Hypothalamus (tissue), 51 donors: ENCODE measurements around the gene RABL6.
"Not testable (repeated sequence)": the region's sequence is repeated elsewhere in the genome, so short reads cannot be mapped to it uniquely, and the experiment has no call there.

Experiments
- DNase-seq, 51 donors: peaks; one replicate each; lab custom pipeline; 2025; lab: John Stamatoyannopoulos, UW

RABL6 gene

GRCh38 chr9:136867917-136868316, 60.2 kb downstream of the RABL6 start:
- DNase-seq: no peak

GRCh38 chr9:136868644-136869043, 60.9 kb downstream of the RABL6 start:
- no peak for DNase-seq

GRCh38 chr9:136869611-136870010, 61.9 kb downstream of the RABL6 start:
- not testable (repeated sequence) for DNase-seq

GRCh38 chr9:136875155-136875554, 67.4 kb downstream of the RABL6 start:
- DNase-seq: no peak

GRCh38 chr9:136876476-136876875, 68.7 kb downstream of the RABL6 start:
- DNase-seq: no peak

GRCh38 chr9:136880651-136881050, 72.9 kb downstream of the RABL6 start:
- DNase-seq: no peak

- DNase-seq: peak in 1 of 51 donors; percentile 13
Observed at GRCh38 chr9:136881691-136882108, 74.0 kb downstream of the RABL6 start.

- DNase-seq: peak in 1 of 51 donors; percentile 9
Observed at GRCh38 chr9:136882109-136882946, 74.6 kb downstream of the RABL6 start.

- DNase-seq: not testable (repeated sequence)
Observed at GRCh38 chr9:136882947-136883283, 75.2 kb downstream of the RABL6 start.

- DNase-seq: not testable (repeated sequence)
Observed at GRCh38 chr9:136883670-136884069, 75.9 kb downstream of the RABL6 start.

GRCh38 chr9:136885950-136886578, 78.3 kb downstream of the RABL6 start, which contains the start of gene TRAF2:
TRAF2 (plus strand) TSS chr9:136886516; CDS start chr9:136898741, 12,225 bp downstream.
- peak; percentile 51 to 98 (median 95) for DNase-seq

GRCh38 chr9:136886610-136887597, 79.2 kb downstream of the RABL6 start:
- DNase-seq: peak in 12 of 51 donors; percentile 19 to 88 (median 70)

- no peak for DNase-seq
Observed at GRCh38 chr9:136888454-136888853, 80.7 kb downstream of the RABL6 start.

GRCh38 chr9:136889858-136890257, 82.1 kb downstream of the RABL6 start:
- DNase-seq: no peak

- no peak for DNase-seq
Observed at GRCh38 chr9:136890661-136891060, 82.9 kb downstream of the RABL6 start.
